Loucy (cell line): ENCODE data around the gene GGPS1.

Source experiments
- EZH2phosphoT487 ChIP-seq: fragments of 200-600 bp; IDR thresholded peaks from 2 replicates; pipeline ENCODE4 v1.6.1; 2018; ENCODE audit warnings: antibody characterized with exemption, mild to moderate bottlenecking, moderate library complexity, borderline replicate concordance
- TF ChIP-seq, protein P1 (sequence below): fragments of 200-600 bp; sonication (generic); conservative IDR thresholded peaks from 2 replicates; pipeline ENCODE4 v1.5.1; 2014; ENCODE audit warnings: mild to moderate bottlenecking, antibody characterized with exemption, low read length

DNA sequence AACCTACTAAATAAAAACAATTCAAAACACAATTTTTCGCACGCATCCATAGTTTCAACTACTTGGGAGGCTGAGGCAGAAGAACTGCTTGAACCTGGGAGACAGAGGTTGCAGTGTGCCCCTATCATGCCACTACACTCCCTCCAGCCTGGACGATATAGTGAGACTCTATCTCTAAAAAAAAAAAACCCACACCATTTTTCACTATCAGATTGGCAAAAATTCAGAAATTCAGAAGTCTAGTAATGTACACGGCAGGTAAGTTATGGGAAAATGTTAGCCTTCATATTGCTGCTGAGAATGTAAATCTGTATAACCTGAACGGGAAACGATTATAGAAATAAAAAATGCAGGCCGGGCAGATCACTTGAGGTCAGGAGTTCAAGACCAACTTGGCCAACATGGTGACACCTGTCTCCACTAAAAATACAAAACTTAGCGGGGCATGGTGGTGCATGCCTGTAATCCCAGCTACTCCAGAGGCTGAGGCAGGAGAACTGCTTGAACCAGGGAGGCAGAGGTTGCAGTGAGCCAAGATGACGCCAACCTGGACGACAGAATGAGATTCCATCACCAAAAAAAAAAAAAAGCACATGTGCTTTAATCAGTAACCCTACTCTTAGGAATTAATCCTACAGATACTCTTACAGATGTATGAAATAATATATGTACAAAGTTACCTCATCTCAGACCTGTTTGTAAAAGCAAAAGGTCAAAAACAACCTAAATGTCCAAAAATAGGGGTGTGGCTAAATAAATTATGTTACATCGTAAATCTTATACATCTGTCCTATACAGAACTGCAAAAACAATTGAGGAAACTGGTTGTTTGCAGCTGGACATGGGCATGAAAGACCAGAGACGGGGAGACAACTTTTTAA is 38.3 kb upstream of the GGPS1 start:
- TF ChIP-seq, protein P1, sequence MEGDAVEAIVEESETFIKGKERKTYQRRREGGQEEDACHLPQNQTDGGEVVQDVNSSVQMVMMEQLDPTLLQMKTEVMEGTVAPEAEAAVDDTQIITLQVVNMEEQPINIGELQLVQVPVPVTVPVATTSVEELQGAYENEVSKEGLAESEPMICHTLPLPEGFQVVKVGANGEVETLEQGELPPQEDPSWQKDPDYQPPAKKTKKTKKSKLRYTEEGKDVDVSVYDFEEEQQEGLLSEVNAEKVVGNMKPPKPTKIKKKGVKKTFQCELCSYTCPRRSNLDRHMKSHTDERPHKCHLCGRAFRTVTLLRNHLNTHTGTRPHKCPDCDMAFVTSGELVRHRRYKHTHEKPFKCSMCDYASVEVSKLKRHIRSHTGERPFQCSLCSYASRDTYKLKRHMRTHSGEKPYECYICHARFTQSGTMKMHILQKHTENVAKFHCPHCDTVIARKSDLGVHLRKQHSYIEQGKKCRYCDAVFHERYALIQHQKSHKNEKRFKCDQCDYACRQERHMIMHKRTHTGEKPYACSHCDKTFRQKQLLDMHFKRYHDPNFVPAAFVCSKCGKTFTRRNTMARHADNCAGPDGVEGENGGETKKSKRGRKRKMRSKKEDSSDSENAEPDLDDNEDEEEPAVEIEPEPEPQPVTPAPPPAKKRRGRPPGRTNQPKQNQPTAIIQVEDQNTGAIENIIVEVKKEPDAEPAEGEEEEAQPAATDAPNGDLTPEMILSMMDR: no peak
- TF ChIP-seq EZH2phosphoT487: no peak
